Thoracic aorta (tissue), 2 donors: Measurements from ENCODE around the gene PHC3. TPM values are rescaled to one million over a fixed set of nuclear protein-coding genes. Genes with fewer than 3 reads are reported as not detected.
"Not testable (repeated sequence)": the region's sequence is repeated elsewhere in the genome, so short reads cannot be mapped to it uniquely, and the experiment has no call there.

Source experiments
- ATAC-seq: fragments of 150-250 bp; one replicate; pipeline ENCODE4 v1.8.0; 2017; ENCODE audit warnings: low read depth; ENCODE audit not compliant: insufficient number of reproducible peaks, low FRiP score
- DNase-seq: peaks from one replicate; pipeline ENCODE4 v3.0.0-alpha.2; 2020; ENCODE audit warnings: low spot score
- H3K27ac ChIP-seq, 2 donors: fragments of 200-600 bp; sonication (generic); 1 replicate in 1 of 2; 2 replicates in 1 of 2; pipeline ENCODE4 v1.5.1; 2016; ENCODE audit warnings: mild to moderate bottlenecking in 2 of 2, moderate library complexity in 2 of 2
- H3K27me3 ChIP-seq: fragments of 200-600 bp; sonication (generic); replicated peaks from 2 replicates; pipeline ENCODE4 v1.6.0; 2016; ENCODE audit warnings: mild to moderate bottlenecking; ENCODE audit not compliant: insufficient read depth
- H3K36me3 ChIP-seq: fragments of 200-600 bp; sonication (generic); one replicate; pipeline ENCODE4 v1.5.1; 2016
- H3K4me1 ChIP-seq, 2 donors: fragments of 200-600 bp; sonication (generic); 1 replicate in 1 of 2; 2 replicates in 1 of 2; pipeline versions ENCODE4 v1.5.1 to v1.6.0; 2016; ENCODE audit warnings: low read depth in 2 of 2, mild to moderate bottlenecking in 1 of 2; ENCODE audit not compliant: control insufficient read depth in 1 of 2
- H3K4me3 ChIP-seq: fragments of 200-600 bp; sonication (generic); 2 replicates; pipeline ENCODE4 v1.5.1; 2016; ENCODE audit warnings: mild to moderate bottlenecking
- H3K9me3 ChIP-seq: fragments of 200-600 bp; sonication (generic); 2 replicates; pipeline ENCODE4 v1.5.1; 2016
- CTCF ChIP-seq: fragments of 200-600 bp; sonication (generic); IDR thresholded peaks from one replicate; pipeline ENCODE4 v1.5.1; 2019; ENCODE audit warnings: antibody characterized with exemption
- total RNA-seq, 2 donors: library from RNA; depleted of rRNA; stranded (reverse); fragments of >200 nt; gene quantifications; one replicate each; pipeline versions ENCODE4 v1.1.0 to v1.2.3, GENCODE V29; 2016

Gene PHC3
- total RNA-seq, 2 donors from 2014 or later = 78.0 to 123 TPM

- H3K9me3 ChIP-seq = no peaks in the 10 kb centered on the region
- H3K36me3 ChIP-seq = peaks cover 29% of the 10 kb centered on the region
- no peaks in the 10 kb centered on the region for H3K4me1 ChIP-seq
- H3K27ac ChIP-seq = no peak overlapping the region
- ATAC-seq = no peak
- no peak overlapping the region for H3K4me3 ChIP-seq
- no peaks in the 10 kb centered on the region for H3K27me3 ChIP-seq
- no peak for DNase-seq
- no peak for TF ChIP-seq CTCF
Measured at GRCh38 chr3:170130532-170130931, 51.0 kb downstream of the PHC3 start.

- H3K27ac ChIP-seq = no peak overlapping the region
- H3K36me3 ChIP-seq = peaks cover 24% of the 10 kb centered on the region
- no peaks in the 10 kb centered on the region for H3K4me1 ChIP-seq
- DNase-seq = no peak
- ATAC-seq = no peak
- H3K4me3 ChIP-seq = no peak overlapping the region
- TF ChIP-seq CTCF = no peak
- H3K27me3 ChIP-seq = no peaks in the 10 kb centered on the region
- no peaks in the 10 kb centered on the region for H3K9me3 ChIP-seq
Measured at GRCh38 chr3:170128977-170129431, 52.5 kb downstream of the PHC3 start.

GRCh38 chr3:170128259-170128976 lies 53.1 kb downstream of the PHC3 start:
- no peak for ATAC-seq
- no peaks in the 10 kb centered on the region for H3K9me3 ChIP-seq
- H3K36me3 ChIP-seq = peaks cover 24% of the 10 kb centered on the region
- TF ChIP-seq CTCF = no peak
- no peak for DNase-seq
- no peaks in the 10 kb centered on the region for H3K27me3 ChIP-seq
- H3K4me1 ChIP-seq = no peaks in the 10 kb centered on the region
- H3K4me3 ChIP-seq = no peak overlapping the region
- no peak overlapping the region for H3K27ac ChIP-seq

GRCh38 chr3:170117134-170117533 lies 64.4 kb downstream of the PHC3 start:
- Histone ChIP-seq H3K4me3 (no peak overlapping the region), H3K9me3 (no peaks in the 10 kb centered on the region), H3K36me3 (peaks cover 54% of the 10 kb centered on the region), H3K27ac (no peak overlapping the region), H3K4me1 (no peaks in the 10 kb centered on the region), H3K27me3 (no peaks in the 10 kb centered on the region)
- DNase-seq (no peak), ATAC-seq (no peak)
- TF ChIP-seq CTCF = no peak

GRCh38 chr3:170114165-170114564 lies 67.4 kb downstream of the PHC3 start:
- H3K27ac ChIP-seq, H3K4me1 ChIP-seq, H3K27me3 ChIP-seq, H3K9me3 ChIP-seq, H3K4me3 ChIP-seq, DNase-seq, ATAC-seq: not testable (repeated sequence)
- peaks cover 39% of the 10 kb centered on the region for H3K36me3 ChIP-seq
